SU-DHL-6 (cell line): ENCODE measurements around the gene WDR59.

Experiments
- CTCF ChIP-seq: fragments of 200-600 bp; sonication (generic); IDR thresholded peaks from one replicate; pipeline ENCODE4 v1.5.1; 2017; ENCODE audit warnings: antibody characterized with exemption, mild to moderate bottlenecking, low read length, moderate library complexity; ENCODE audit not compliant: insufficient read depth, poor library complexity, severe bottlenecking
- EZH2phosphoT487 ChIP-seq: fragments of 200-600 bp; sonication (generic), shearing (Covaris generic); conservative IDR thresholded peaks from 2 replicates; pipeline ENCODE4 v1.6.1; 2018; ENCODE audit warnings: mild to moderate bottlenecking, antibody characterized with exemption, low read length, moderate library complexity, mixed read lengths

GRCh38 chr16:74899816-74900215, 85.1 kb downstream of the WDR59 start:
- TF ChIP-seq CTCF: no peak
- no peak for TF ChIP-seq EZH2phosphoT487
